Mesenchymal stem cell (in vitro differentiated cells and primary cell): ENCODE results near the gene DOK5.

ENCODE experiments used
- DNase-seq: peaks from one replicate; pipeline ENCODE4 v3.0.0-alpha.2; 2013
- H2AFZ ChIP-seq: one replicate; pipeline ENCODE4 v1.6.1; 2013; ENCODE audit warnings: low read depth, mild to moderate bottlenecking, control low read depth, inconsistent platforms, low read length, moderate library complexity
- H2AK5ac ChIP-seq: 2 replicates; pipeline ENCODE4 v1.6.1; 2013; ENCODE audit warnings: low read length, moderate library complexity, mild to moderate bottlenecking, inconsistent platforms; ENCODE audit not compliant: severe bottlenecking
- H2BK120ac ChIP-seq: one replicate; pipeline ENCODE4 v1.6.1; 2013; ENCODE audit warnings: low read depth, mild to moderate bottlenecking, inconsistent platforms, low read length, moderate library complexity
- H2BK12ac ChIP-seq, 2 experiments: one replicate each; pipeline ENCODE4 v1.6.1; 2013; ENCODE audit warnings: inconsistent platforms in 2 of 2, low read length in 2 of 2, mild to moderate bottlenecking in 2 of 2, moderate library complexity in 2 of 2, control low read depth in 1 of 2
- H2BK15ac ChIP-seq: one replicate; pipeline ENCODE4 v1.6.1; 2013; ENCODE audit warnings: mild to moderate bottlenecking, low read depth, inconsistent platforms; ENCODE audit not compliant: poor library complexity, severe bottlenecking
- H2BK5ac ChIP-seq: 2 replicates; pipeline ENCODE4 v1.6.1; 2013; ENCODE audit warnings: low read depth, mild to moderate bottlenecking, low read length, control low read depth, inconsistent platforms; ENCODE audit not compliant: poor library complexity, severe bottlenecking
- H3K14ac ChIP-seq, 2 experiments: one replicate each; pipeline ENCODE4 v1.6.1; 2013; ENCODE audit warnings: inconsistent platforms in 2 of 2, low read length in 2 of 2, control low read depth in 1 of 2, mild to moderate bottlenecking in 1 of 2, moderate library complexity in 1 of 2
- H3K18ac ChIP-seq, 2 experiments: one replicate each; pipeline ENCODE4 v1.6.1; 2013; ENCODE audit warnings: inconsistent platforms in 2 of 2, low read length in 2 of 2, control low read depth in 1 of 2, low read depth in 1 of 2, mild to moderate bottlenecking in 1 of 2
- H3K23ac ChIP-seq, 2 experiments: one replicate each; pipeline ENCODE4 v1.6.1; 2013; ENCODE audit warnings: inconsistent platforms in 2 of 2, low read length in 2 of 2, mild to moderate bottlenecking in 2 of 2, moderate library complexity in 2 of 2, control low read depth in 1 of 2
- H3K27ac ChIP-seq: 2 replicates; pipeline ENCODE4 v1.5.1; 2013; ENCODE audit warnings: mild to moderate bottlenecking, moderate library complexity, low read length, control low read depth, inconsistent platforms; ENCODE audit not compliant: poor library complexity, severe bottlenecking
- H3K27me3 ChIP-seq, 2 experiments: 2 replicates each; pipeline versions ENCODE4 v1.6.1 to v1.7.0; 2013; ENCODE audit warnings: low read length in 2 of 2, mild to moderate bottlenecking in 2 of 2, moderate library complexity in 2 of 2, control low read depth in 1 of 2, inconsistent platforms in 1 of 2; ENCODE audit not compliant: control insufficient read depth in 1 of 2, insufficient read depth in 1 of 2
- H3K36me3 ChIP-seq, 2 experiments: 2 replicates each; pipeline versions ENCODE4 v1.6.1 to v1.7.0; 2013; ENCODE audit warnings: low read length in 2 of 2, control low read depth in 1 of 2, inconsistent platforms in 1 of 2, low read depth in 1 of 2, mild to moderate bottlenecking in 1 of 2; ENCODE audit not compliant: insufficient read depth in 2 of 2, control insufficient read depth in 1 of 2
- H3K4ac ChIP-seq, 2 experiments: one replicate each; pipeline ENCODE4 v1.6.1; 2013; ENCODE audit warnings: inconsistent platforms in 2 of 2, low read length in 2 of 2, mild to moderate bottlenecking in 2 of 2, moderate library complexity in 2 of 2, control low read depth in 1 of 2, low read depth in 1 of 2
- H3K4me1 ChIP-seq: 2 replicates; pipeline ENCODE4 v1.6.1; 2013; ENCODE audit warnings: low read depth, low read length, control low read depth; ENCODE audit not compliant: control insufficient read depth, insufficient read depth
- H3K4me2 ChIP-seq: 2 replicates; pipeline ENCODE4 v1.6.1; 2013; ENCODE audit warnings: low read length, mild to moderate bottlenecking, inconsistent platforms; ENCODE audit not compliant: poor library complexity, severe bottlenecking
- H3K4me3 ChIP-seq, 2 experiments: 2 replicates each; pipeline versions ENCODE4 v1.5.1 to v1.7.0; 2013; ENCODE audit warnings: low read length in 2 of 2, mild to moderate bottlenecking in 2 of 2, control low read depth in 1 of 2, low read depth in 1 of 2; ENCODE audit not compliant: insufficient read depth in 1 of 2
- H3K79me1 ChIP-seq: replicated peaks from 2 replicates; pipeline ENCODE4 v1.6.1; 2013; ENCODE audit warnings: mild to moderate bottlenecking, control low read depth, low read length, inconsistent platforms; ENCODE audit not compliant: poor library complexity, severe bottlenecking
- H3K9ac ChIP-seq: 2 replicates; pipeline ENCODE4 v1.7.0; 2013; ENCODE audit warnings: mild to moderate bottlenecking, low read length, moderate library complexity
- H3K9me3 ChIP-seq: 2 replicates; pipeline ENCODE4 v1.7.0; 2013; ENCODE audit warnings: mild to moderate bottlenecking, low read length; ENCODE audit not compliant: control insufficient read depth
- H4K8ac ChIP-seq: one replicate; pipeline ENCODE4 v1.6.1; 2013; ENCODE audit warnings: inconsistent platforms, mild to moderate bottlenecking, low read length, moderate library complexity
- H4K91ac ChIP-seq: one replicate; pipeline ENCODE4 v1.6.1; 2013; ENCODE audit warnings: mild to moderate bottlenecking, low read length, inconsistent platforms
- WGBS: methylation state at CpG from one replicate; pipeline ENCODE4 v1.1.7; 2013; ENCODE audit warnings: mixed read lengths; 5-methylcytosine and 5-hydroxymethylcytosine counted together

Gene DOK5

GRCh38 chr20:54557806-54558590 is 82.6 kb downstream of the DOK5 start:
- Histone ChIP-seq H4K8ac (no peak overlapping the region), H3K79me1 (no peaks in the 10 kb centered on the region), H2BK12ac (no peak overlapping the region), H3K9ac (peak overlapping the region; percentile 47), H2BK120ac (no peak overlapping the region), H2AK5ac (no peak overlapping the region), H4K91ac (no peak overlapping the region), H3K27ac (no peak overlapping the region), H3K9me3 (no peaks in the 10 kb centered on the region), H3K36me3 (peaks cover 0 to 12% of the 10 kb centered on the region in 2 experiments), H3K4ac (no peak overlapping the region), H3K14ac (no peak overlapping the region), H2AFZ (no peak overlapping the region), H2BK5ac (no peak overlapping the region), H3K18ac (no peak overlapping the region), H3K23ac (no peak overlapping the region), H2BK15ac (no peak overlapping the region), H3K4me2 (no peak overlapping the region), H3K4me1 (no peaks in the 10 kb centered on the region), H3K27me3 (no peaks in the 10 kb centered on the region), H3K4me3 (peak overlapping the region in 1 of 2 experiments; percentile 9)
- no CpG with 5 or more reads among the region's 3 CpGs for WGBS
- no peak for DNase-seq

GRCh38 chr20:54559890-54560289 is 84.5 kb downstream of the DOK5 start:
- Histone ChIP-seq H2BK15ac (no peak overlapping the region), H3K4me3 (no peak overlapping the region), H2AK5ac (no peak overlapping the region), H4K8ac (no peak overlapping the region), H2BK12ac (no peak overlapping the region), H3K27ac (no peak overlapping the region), H3K79me1 (no peaks in the 10 kb centered on the region), H2BK120ac (no peak overlapping the region), H3K23ac (no peak overlapping the region), H3K36me3 (peaks cover 0 to 12% of the 10 kb centered on the region in 2 experiments), H3K14ac (no peak overlapping the region), H3K4ac (no peak overlapping the region), H3K27me3 (no peaks in the 10 kb centered on the region), H3K18ac (no peak overlapping the region), H3K4me2 (no peak overlapping the region), H3K9ac (no peak overlapping the region), H3K9me3 (no peaks in the 10 kb centered on the region), H3K4me1 (no peaks in the 10 kb centered on the region), H4K91ac (no peak overlapping the region), H2AFZ (no peak overlapping the region), H2BK5ac (no peak overlapping the region)
- 90% methylated on average over 2 of the region's 3 CpGs for WGBS
- no peak for DNase-seq

- Histone ChIP-seq H2AK5ac (no peak overlapping the region), H3K9me3 (no peaks in the 10 kb centered on the region), H3K18ac (no peak overlapping the region), H4K91ac (no peak overlapping the region), H2AFZ (no peak overlapping the region), H3K4me3 (no peak overlapping the region), H3K36me3 (peaks cover 0 to 11% of the 10 kb centered on the region in 2 experiments), H2BK120ac (no peak overlapping the region), H3K4ac (no peak overlapping the region), H3K79me1 (no peaks in the 10 kb centered on the region), H3K27ac (no peak overlapping the region), H2BK5ac (no peak overlapping the region), H2BK15ac (no peak overlapping the region), H4K8ac (no peak overlapping the region), H3K27me3 (no peaks in the 10 kb centered on the region), H2BK12ac (no peak overlapping the region), H3K4me2 (no peak overlapping the region), H3K9ac (no peak overlapping the region), H3K14ac (no peak overlapping the region), H3K23ac (no peak overlapping the region), H3K4me1 (no peaks in the 10 kb centered on the region)
- WGBS: 75% methylated on average over 4 of the region's 4 CpGs
- no peak for DNase-seq
Measured at GRCh38 chr20:54560357-54560756, 85.0 kb downstream of the DOK5 start.

- DNase-seq: no peak
- H2BK120ac ChIP-seq: no peak overlapping the region
- H3K18ac ChIP-seq: no peak overlapping the region
- no peak overlapping the region for H2BK12ac ChIP-seq
- H3K4ac ChIP-seq: no peak overlapping the region
- no peaks in the 10 kb centered on the region for H3K79me1 ChIP-seq
- H2BK15ac ChIP-seq: no peak overlapping the region
- no peak overlapping the region for H3K4me2 ChIP-seq
- no peaks in the 10 kb centered on the region for H3K27me3 ChIP-seq
- H2AK5ac ChIP-seq: no peak overlapping the region
- H3K9ac ChIP-seq: no peak overlapping the region
- no peak overlapping the region for H4K91ac ChIP-seq
- H3K9me3 ChIP-seq: no peaks in the 10 kb centered on the region
- WGBS: 80% methylated on average over 1 of the region's 1 CpG
- H2BK5ac ChIP-seq: no peak overlapping the region
- H3K4me1 ChIP-seq: no peaks in the 10 kb centered on the region
- no peak overlapping the region for H3K23ac ChIP-seq
- H4K8ac ChIP-seq: no peak overlapping the region
- no peak overlapping the region for H3K14ac ChIP-seq
- H3K4me3 ChIP-seq: no peak overlapping the region
- H3K36me3 ChIP-seq: peaks cover 0 to 5% of the 10 kb centered on the region in 2 experiments
- H3K27ac ChIP-seq: no peak overlapping the region
- H2AFZ ChIP-seq: no peak overlapping the region
Measured at GRCh38 chr20:54565255-54565654, 89.9 kb downstream of the DOK5 start.
